Skin of body (tissue), 2 donors: ENCODE results near the gene KCNMA1. TPM values are rescaled to one million over a fixed set of nuclear protein-coding genes. Genes with fewer than 3 reads are reported as not detected.

Source experiments
- DNase-seq: peaks from one replicate; lab custom pipeline; 2025; lab: John Stamatoyannopoulos, UW
- total RNA-seq: library from RNA; depleted of rRNA; stranded (reverse); fragments of >200 nt; gene quantifications from one replicate; pipeline ENCODE4 v1.2.3, GENCODE V29; 2014

The KCNMA1 gene
- total RNA-seq, 1 donor from 2014 or later: 11.7 TPM

GRCh38 chr10:77165445-77166208 lies 472.0 kb downstream of the KCNMA1 start:
- DNase-seq: peak; percentile 53

- DNase-seq: peak; percentile 10
Observed at GRCh38 chr10:77164616-77165311, 472.8 kb downstream of the KCNMA1 start.

GRCh38 chr10:77163670-77164348 lies 473.8 kb downstream of the KCNMA1 start:
- DNase-seq: no peak

GRCh38 chr10:77162697-77163096 lies 474.9 kb downstream of the KCNMA1 start:
- no peak for DNase-seq

GRCh38 chr10:77160679-77161078 lies 476.9 kb downstream of the KCNMA1 start:
- no peak for DNase-seq

- no peak for DNase-seq
Observed at GRCh38 chr10:77159538-77160110, 478.0 kb downstream of the KCNMA1 start.

- no peak for DNase-seq
Observed at GRCh38 chr10:77158666-77159065, 478.9 kb downstream of the KCNMA1 start.

GRCh38 chr10:77157248-77158019 lies 480.2 kb downstream of the KCNMA1 start:
- no peak for DNase-seq

- no peak for DNase-seq
Observed at GRCh38 chr10:77156406-77156879, 481.2 kb downstream of the KCNMA1 start.

GRCh38 chr10:77152256-77152655 lies 485.4 kb downstream of the KCNMA1 start:
- DNase-seq: no peak

GRCh38 chr10:77151408-77151807 lies 486.2 kb downstream of the KCNMA1 start:
- no peak for DNase-seq

- no peak for DNase-seq
Observed at GRCh38 chr10:77149706-77150105, 487.9 kb downstream of the KCNMA1 start.

- no peak for DNase-seq
Observed at GRCh38 chr10:77149001-77149400, 488.6 kb downstream of the KCNMA1 start.

GRCh38 chr10:77147871-77148270 lies 489.7 kb downstream of the KCNMA1 start:
- DNase-seq: no peak

GRCh38 chr10:77146712-77147336 lies 490.8 kb downstream of the KCNMA1 start:
- DNase-seq: no peak

- DNase-seq: no peak
Observed at GRCh38 chr10:77144656-77145055, 493.0 kb downstream of the KCNMA1 start.

GRCh38 chr10:77139252-77140160 lies 498.1 kb downstream of the KCNMA1 start:
- DNase-seq: peak; percentile 38

GRCh38 chr10:77138541-77138940 lies 499.1 kb downstream of the KCNMA1 start:
- no peak for DNase-seq

- DNase-seq: no peak
Observed at GRCh38 chr10:77135555-77135954, 502.1 kb downstream of the KCNMA1 start.
